MM.1S (cell line): ENCODE data around the gene AXIN2.

Experiments
- EZH2phosphoT487 ChIP-seq: fragments of 300-600 bp; sonication (generic); IDR thresholded peaks from 2 replicates; pipeline ENCODE4 v1.6.1; 2018; ENCODE audit warnings: antibody characterized with exemption, low read length
- TF ChIP-seq, protein P1 (sequence below): fragments of 300-600 bp; sonication (generic); IDR thresholded peaks from 2 replicates; pipeline ENCODE4 v1.5.1; 2016; ENCODE audit warnings: antibody characterized with exemption, low read length, mixed read lengths

DNA sequence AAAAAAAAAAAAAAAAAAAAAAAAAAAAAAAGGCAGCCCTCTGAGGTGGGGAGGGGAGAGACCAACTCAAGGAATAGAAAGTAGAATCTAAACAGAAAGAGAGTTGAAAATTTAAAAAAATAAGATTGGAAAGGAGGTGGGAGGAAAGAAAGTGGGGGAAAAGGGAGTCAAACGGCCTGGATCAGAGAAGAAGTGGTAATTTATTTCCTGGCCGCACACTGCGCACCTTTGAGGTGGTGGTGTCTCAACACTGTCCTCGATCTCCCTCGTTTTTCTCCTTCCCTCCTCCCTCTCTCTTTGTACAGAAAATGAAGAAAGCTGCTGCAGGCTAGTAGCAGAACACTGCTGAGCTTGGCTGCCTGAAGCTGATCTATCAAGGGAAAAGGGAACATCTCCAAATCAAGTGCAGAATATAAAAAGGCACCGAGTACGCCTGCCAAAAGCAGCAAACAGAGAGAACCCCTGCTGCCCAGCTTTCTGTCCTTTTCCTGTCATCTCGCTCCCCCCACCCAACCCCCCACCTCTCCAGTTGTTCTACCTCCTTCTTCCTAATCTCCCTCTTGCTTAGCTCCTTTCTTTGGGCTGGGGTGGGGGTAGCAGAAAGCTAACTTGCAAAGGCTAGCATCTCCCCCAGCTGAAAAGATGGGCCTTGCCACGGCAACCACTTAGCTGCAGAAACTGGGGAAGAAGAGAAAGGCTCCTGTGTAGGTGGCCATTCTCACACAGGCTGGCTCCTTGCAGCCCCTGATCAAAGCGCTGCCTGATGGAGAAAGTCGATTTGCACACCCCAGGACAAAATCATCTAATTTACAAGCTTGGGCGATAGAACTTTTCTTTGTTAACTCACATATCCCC, 22.5 kb downstream of the AXIN2 start:
- TF ChIP-seq, protein P1, sequence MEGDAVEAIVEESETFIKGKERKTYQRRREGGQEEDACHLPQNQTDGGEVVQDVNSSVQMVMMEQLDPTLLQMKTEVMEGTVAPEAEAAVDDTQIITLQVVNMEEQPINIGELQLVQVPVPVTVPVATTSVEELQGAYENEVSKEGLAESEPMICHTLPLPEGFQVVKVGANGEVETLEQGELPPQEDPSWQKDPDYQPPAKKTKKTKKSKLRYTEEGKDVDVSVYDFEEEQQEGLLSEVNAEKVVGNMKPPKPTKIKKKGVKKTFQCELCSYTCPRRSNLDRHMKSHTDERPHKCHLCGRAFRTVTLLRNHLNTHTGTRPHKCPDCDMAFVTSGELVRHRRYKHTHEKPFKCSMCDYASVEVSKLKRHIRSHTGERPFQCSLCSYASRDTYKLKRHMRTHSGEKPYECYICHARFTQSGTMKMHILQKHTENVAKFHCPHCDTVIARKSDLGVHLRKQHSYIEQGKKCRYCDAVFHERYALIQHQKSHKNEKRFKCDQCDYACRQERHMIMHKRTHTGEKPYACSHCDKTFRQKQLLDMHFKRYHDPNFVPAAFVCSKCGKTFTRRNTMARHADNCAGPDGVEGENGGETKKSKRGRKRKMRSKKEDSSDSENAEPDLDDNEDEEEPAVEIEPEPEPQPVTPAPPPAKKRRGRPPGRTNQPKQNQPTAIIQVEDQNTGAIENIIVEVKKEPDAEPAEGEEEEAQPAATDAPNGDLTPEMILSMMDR = no peak
- no peak for TF ChIP-seq EZH2phosphoT487
